Skin of body (tissue), 2 donors: Measurements from ENCODE around the gene SHISA2. TPM values are rescaled to one million over a fixed set of nuclear protein-coding genes. Genes with fewer than 3 reads are reported as not detected.
A peak's percentile ranks its signal among the peaks of the same experiment; 100 is the strongest.

Experiments
- DNase-seq: peaks from one replicate; lab custom pipeline; 2025; lab: John Stamatoyannopoulos, UW
- total RNA-seq: library from RNA; depleted of rRNA; stranded (reverse); fragments of >200 nt; gene quantifications from one replicate; pipeline ENCODE4 v1.2.3, GENCODE V29; 2014

The SHISA2 gene
- total RNA-seq, 1 donor from 2014 or later, result 38.3 TPM

- no peak for DNase-seq
These were observed 3.1 kb downstream of the SHISA2 start for GRCh38 chr13:26048741-26049140.

- DNase-seq, result no peak
These were observed 4.8 kb downstream of the SHISA2 start for GRCh38 chr13:26047040-26047439.

GRCh38 chr13:26046639-26047038 is 5.2 kb downstream of the SHISA2 start:
- DNase-seq, result no peak

GRCh38 chr13:26045142-26045541 is 6.7 kb downstream of the SHISA2 start:
- DNase-seq, result no peak

- DNase-seq, result no peak
These were observed 9.0 kb downstream of the SHISA2 start for GRCh38 chr13:26042785-26043184.

- no peak for DNase-seq
These were observed 10.4 kb downstream of the SHISA2 start for GRCh38 chr13:26041444-26041843.

- no peak for DNase-seq
These were observed 12.8 kb downstream of the SHISA2 start for GRCh38 chr13:26038931-26039475.

GRCh38 chr13:26037302-26037701 is 14.5 kb downstream of the SHISA2 start:
- DNase-seq, result no peak

- no peak for DNase-seq
These were observed 15.4 kb downstream of the SHISA2 start for GRCh38 chr13:26036383-26036782.

- DNase-seq, result no peak
These were observed 17.8 kb downstream of the SHISA2 start for GRCh38 chr13:26034018-26034417.

GRCh38 chr13:26030331-26030730 is 21.5 kb downstream of the SHISA2 start:
- DNase-seq, result no peak

GRCh38 chr13:26029581-26030136 is 22.2 kb downstream of the SHISA2 start:
- DNase-seq, result no peak

GRCh38 chr13:26026211-26026610 is 25.6 kb downstream of the SHISA2 start:
- DNase-seq, result no peak

GRCh38 chr13:26025771-26026170 is 26.0 kb downstream of the SHISA2 start:
- DNase-seq, result no peak

- no peak for DNase-seq
These were observed 26.6 kb downstream of the SHISA2 start for GRCh38 chr13:26025196-26025595.

- DNase-seq, result no peak
These were observed 27.3 kb downstream of the SHISA2 start for GRCh38 chr13:26024558-26024957.

- no peak for DNase-seq
These were observed 29.1 kb downstream of the SHISA2 start for GRCh38 chr13:26022538-26023292.

- no peak for DNase-seq
These were observed 29.9 kb downstream of the SHISA2 start for GRCh38 chr13:26021956-26022355.

- DNase-seq, result no peak
These were observed 30.3 kb downstream of the SHISA2 start for GRCh38 chr13:26021516-26021915.

- DNase-seq, result no peak
These were observed 30.9 kb downstream of the SHISA2 start for GRCh38 chr13:26020891-26021290.

- peak; percentile 14 for DNase-seq
These were observed 31.6 kb downstream of the SHISA2 start for GRCh38 chr13:26019881-26020870.

- no peak for DNase-seq
These were observed 32.6 kb downstream of the SHISA2 start for GRCh38 chr13:26019251-26019650.
